ENCODE results near the gene CDY1B.
"Not testable (repeated sequence)": the region's sequence is repeated elsewhere in the genome, so short reads cannot be mapped to it uniquely, and the experiment has no call there.

DNA sequence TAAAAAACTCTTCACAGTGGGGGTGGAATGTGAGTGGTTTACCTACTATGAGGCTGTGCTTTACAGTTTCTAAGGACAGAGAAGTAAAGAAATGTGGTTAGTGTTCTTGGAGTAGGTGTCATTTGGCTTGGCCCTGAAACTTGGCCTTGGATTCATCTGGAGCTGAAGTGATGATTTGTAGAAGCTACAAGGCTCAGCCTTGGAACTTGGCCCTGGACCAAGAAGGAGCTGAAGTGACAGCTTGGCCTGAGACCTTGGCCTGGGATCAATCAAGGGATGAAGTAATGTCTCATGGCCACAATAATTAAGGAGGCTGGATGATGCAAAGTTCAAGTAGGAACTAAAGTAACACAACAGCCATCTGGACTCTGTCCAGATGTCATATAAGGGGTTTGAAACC is 1.7 kb upstream of the CDY1B start:
- not testable (repeated sequence) for TF ChIP-seq EP300, POLR2AphosphoS5, CTCF (IDR thresholded peaks at IDR 0.05)
